Activated CD4-positive, alpha-beta T cell treated with anti-CD3 and anti-CD28 coated beads, Interleukin-2, amount 50 U/mL, for 1 hour (primary cell): ENCODE data around the gene NIPAL3.
A peak's percentile ranks its signal among the peaks of the same experiment; 100 is the strongest.

ENCODE experiments used
- DNase-seq: peaks from one replicate; pipeline ENCODE4 v3.0.0-alpha.2; 2020

Gene NIPAL3

DNA sequence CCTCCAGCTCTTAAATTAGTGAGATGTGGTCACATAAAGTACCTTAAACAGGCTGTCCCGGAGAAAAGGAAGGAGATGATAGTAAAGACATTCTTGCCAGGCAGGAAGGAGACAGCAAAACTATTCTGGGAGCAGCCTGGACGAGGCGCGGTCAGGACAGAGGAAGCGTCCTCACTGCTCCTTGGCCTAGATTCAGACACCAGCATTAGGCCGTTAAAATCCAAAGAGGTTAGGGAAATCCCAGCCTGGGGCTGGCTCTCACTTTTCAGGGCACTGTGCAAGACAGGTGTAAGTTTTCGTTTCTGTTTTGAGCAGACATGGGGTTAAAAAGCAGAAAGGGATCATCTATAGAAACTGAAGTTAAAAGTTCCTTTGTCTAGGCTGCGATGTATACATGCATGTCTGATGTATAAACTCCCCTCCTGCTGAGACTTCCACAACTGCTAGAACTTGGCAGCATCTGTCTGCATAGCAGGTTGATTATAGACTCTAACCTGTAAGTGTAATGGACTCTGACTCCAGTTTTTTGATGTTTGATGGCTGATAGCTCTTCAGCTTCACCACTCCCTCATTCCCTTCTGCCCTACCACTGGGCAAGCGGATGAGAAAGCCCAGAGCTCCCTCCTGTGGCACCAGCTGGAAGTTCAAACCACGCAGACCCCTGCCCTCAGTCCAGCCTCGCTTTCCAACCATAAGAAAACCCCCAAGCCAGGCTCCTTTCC lies 23.6 kb upstream of the NIPAL3 start:
- DNase-seq = peak; percentile 61

- no peak for DNase-seq
These were observed 23.0 kb upstream of the NIPAL3 start for GRCh38 chr1:24392604-24392946.

DNA sequence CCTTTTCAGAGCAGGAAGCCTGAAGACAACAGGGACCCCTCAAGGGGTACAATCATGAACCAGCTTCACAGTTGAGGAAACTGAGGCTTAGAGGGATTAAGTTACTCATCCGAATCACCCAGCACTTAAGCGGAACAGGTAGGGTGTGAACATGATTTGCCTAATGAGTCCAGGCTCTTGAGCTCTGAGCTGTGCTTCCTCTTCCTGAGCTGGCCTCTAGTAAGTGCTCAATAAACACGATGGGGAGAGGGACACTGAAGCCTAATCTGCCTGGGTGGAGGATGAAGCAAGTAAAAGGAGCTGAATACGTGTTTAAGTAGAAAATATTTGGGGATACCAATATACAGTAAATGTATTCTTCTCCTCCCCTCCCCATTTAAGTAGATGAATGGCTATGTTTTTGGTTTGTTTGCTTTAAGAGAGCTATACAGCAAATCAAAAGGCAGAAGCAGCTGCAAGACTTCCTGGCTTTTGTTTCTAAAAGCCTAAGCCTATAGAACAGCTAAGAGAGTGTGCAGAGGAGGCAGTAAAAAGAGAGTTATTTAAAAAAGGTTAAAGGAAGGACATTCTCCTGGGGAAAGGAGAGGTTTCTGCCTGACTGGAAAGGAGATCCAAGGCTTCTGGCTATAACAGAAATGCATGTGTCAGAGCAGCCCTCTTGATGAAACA lies 22.5 kb upstream of the NIPAL3 start:
- no peak for DNase-seq

DNA sequence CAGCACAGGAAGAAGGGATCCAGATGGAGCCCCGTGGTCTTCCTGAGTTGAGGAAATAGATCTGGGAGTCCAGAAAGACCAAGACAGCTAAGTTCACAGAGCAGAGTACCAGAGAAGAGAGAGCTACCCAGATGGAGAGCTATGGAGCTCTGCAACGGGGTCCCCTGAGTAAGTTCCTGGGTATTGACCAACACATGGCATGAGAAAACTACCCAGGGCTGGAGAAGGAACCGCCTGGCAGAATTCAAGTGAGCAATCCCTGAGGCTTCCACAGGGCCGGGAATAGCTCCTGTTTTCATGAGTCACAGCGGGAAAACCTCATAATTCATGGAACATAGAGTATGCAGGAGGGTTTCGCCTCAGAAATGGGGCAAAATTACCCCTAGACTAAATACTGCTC lies 21.7 kb upstream of the NIPAL3 start:
- no peak for DNase-seq

- no peak for DNase-seq
These were observed 15.5 kb upstream of the NIPAL3 start for GRCh38 chr1:24400065-24400464.

GRCh38 chr1:24403806-24404205 lies 11.8 kb upstream of the NIPAL3 start:
- no peak for DNase-seq

DNA sequence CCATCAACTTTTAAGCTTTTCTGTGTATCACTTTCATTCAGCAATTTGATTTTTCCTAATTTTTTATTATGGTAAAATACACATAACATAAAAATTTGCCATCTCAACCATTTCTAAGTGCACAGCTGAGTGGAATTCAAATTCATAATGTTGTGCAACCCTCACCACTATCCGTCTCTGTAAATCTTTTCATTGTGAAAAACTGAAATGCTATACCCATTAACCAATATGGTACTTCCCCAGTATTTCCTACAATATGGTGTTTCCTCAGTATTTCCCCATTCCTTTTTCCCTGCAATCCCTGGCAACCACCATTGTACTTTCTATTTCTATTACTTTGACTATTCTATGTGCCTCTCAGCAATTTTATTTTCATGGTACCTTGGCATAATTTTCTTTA lies 8.8 kb upstream of the NIPAL3 start:
- DNase-seq = no peak

DNA sequence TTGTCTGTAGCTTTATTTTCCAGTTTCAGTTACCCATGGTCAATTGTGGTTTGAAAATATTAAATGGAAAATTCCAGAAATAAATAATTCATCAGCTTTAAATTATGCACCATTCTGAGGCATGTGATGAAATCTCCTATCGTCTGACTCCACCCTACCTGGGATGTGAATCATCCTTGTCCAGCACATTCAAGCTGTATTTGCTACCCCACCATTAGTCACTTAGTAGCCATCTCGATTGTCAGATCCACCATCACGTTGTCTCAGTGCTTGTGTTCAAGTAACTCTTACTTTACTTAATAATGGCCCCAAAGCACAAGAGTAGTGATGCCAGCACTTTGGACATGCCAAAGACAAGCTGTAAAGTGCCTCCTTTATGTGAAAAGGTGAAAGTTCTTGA lies 6.1 kb upstream of the NIPAL3 start:
- DNase-seq = no peak

- no peak for DNase-seq
These were observed 4.9 kb upstream of the NIPAL3 start for GRCh38 chr1:24410750-24411149.

DNA sequence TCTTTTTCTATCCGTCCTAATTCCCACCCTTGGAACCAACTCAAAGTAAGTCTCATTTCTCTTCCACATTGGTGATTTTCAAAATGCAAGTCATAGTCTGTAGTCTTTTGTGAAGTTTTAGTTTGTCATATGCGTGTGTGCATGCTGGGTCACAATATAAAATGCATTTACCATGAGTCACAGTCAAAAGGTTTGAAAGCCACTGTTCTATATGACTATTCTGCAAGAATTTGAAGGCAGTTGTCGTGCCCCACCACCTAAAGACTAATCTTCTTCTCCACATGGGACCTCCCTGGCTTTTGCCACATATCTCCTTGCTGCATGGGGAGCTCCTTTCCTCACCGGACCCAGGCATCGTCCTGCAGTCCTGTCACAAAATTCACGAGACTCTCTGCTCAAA lies 3.6 kb upstream of the NIPAL3 start:
- DNase-seq = no peak

- no peak for DNase-seq
These were observed 3.2 kb upstream of the NIPAL3 start for GRCh38 chr1:24412408-24412807.

DNA sequence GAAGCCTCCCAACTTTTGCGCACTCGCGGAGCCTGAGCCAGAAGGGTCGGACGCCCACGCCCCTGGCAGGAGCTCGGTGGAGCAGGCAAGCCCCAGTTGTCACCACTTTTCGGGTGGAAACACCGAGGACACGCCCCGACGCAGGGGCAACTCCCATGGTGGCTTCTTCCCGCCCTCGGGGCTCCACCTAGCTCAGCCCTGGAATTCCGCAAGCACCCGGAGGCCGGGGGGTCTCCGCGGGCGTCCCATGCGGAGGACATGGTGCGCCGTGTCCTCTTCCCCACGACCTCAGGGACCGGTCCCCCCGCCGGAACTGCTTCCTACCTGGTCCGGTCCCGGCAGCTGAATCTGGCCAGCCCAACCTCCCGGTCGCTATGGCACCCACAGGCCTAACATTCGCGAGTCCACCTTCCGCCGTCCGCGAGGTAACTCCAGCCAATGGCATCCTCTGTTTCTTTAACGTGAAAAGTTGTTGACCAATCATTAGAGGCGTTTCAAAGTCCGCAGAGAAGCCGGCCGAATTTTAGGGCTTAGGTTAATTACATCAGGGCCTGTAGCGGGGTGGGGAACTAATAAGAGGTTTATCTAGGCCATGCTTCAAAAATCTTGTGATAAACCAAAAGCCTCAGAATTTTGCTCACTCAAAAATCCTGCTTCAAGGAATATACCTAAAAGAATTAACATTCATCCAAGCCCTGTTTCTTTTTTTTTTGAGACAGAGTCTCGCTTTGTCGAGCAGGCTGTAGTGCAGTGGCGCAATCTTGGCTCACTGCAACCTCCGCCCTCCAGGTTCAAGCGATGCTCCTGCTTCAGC lies 2.0 kb upstream of the NIPAL3 start, which contains the start of gene STPG1:
STPG1 (minus strand) TSS at position 433 of the 814 bp plus-strand sequence. CDS start 12,394 bp downstream, outside the sequence.
- DNase-seq = peak; percentile 60

GRCh38 chr1:24414775-24415333 lies 748 bp upstream of the NIPAL3 start:
- DNase-seq = no peak

- peak; percentile 6 for DNase-seq
These were observed 486 bp downstream of the NIPAL3 start for GRCh38 chr1:24415910-24416665.

- peak; percentile 27 for DNase-seq
These were observed 1.2 kb downstream of the NIPAL3 start for GRCh38 chr1:24416666-24417391.

- DNase-seq = no peak
These were observed 2.1 kb downstream of the NIPAL3 start for GRCh38 chr1:24417681-24418080.

DNA sequence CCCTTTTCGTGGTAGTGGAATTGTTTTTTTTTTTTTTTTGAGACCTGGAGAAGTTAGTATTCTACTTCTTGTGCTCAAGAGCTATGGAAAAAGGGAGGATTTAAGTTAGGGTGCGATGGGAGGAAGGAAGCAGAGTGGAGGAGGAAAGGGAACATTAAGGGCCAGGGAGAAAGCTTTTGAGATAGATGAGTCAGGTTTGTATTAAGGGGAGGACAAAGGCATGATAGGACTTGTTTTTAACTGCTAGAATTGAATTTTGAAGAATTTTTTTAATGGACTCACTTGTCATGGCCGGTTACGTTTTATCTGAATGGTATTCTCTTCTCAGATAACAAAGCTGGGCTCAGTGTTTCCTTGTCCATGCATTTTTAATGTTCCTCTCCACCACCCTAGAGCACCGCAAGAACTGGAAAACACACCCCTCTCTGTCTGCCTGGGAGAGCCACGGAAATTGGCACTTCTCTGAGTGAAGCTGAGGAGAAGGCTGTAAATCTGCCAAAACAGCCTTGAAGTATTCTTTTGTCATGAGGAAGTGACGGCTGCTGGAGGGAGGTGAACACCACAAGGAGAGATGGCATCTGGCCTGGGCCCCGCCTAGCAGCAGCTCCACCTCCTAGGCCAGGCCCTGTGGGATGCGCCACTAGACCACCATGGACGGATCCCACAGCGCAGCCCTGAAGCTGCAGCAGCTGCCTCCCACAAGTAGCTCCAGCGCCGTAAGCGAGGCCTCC lies 3.5 kb downstream of the NIPAL3 start:
- no peak for DNase-seq

- DNase-seq = no peak
These were observed 4.9 kb downstream of the NIPAL3 start for GRCh38 chr1:24420547-24420946.

- no peak for DNase-seq
These were observed 5.9 kb downstream of the NIPAL3 start for GRCh38 chr1:24421502-24421901.

GRCh38 chr1:24424207-24424606 lies 8.6 kb downstream of the NIPAL3 start:
- DNase-seq = no peak

DNA sequence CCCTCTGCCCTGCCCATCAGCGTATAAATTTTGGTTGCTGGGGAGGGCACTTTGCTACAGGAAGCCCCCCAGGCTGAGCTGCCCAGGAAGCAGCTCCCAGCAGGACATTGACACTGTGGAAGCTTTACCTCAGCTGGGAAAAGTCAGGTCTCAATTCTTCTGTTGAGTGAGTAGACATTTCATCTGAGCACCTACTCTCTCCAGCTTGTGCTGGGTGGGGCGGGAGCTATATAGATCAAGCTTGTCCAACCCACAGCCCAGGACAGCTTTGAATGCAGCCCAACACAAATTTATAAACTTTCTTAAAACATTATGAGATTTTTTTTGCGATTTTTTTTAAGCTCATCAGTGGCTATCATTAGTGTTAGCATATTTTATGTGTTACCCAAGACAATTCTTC lies 9.4 kb downstream of the NIPAL3 start:
- DNase-seq = no peak
